Activated gamma-delta T cell treated with Interleukin-2 at 50 U/mL for 16 hours (primary cell): Measurements from ENCODE around the gene PRXL2C.
"Not testable (repeated sequence)": the region's sequence is repeated elsewhere in the genome, so short reads cannot be mapped to it uniquely, and the experiment has no call there.

Experiments
- DNase-seq: peaks from one replicate; pipeline ENCODE4 v3.0.0-alpha.2; 2020

Gene PRXL2C, protein sequence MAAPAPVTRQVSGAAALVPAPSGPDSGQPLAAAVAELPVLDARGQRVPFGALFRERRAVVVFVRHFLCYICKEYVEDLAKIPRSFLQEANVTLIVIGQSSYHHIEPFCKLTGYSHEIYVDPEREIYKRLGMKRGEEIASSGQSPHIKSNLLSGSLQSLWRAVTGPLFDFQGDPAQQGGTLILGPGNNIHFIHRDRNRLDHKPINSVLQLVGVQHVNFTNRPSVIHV

DNA sequence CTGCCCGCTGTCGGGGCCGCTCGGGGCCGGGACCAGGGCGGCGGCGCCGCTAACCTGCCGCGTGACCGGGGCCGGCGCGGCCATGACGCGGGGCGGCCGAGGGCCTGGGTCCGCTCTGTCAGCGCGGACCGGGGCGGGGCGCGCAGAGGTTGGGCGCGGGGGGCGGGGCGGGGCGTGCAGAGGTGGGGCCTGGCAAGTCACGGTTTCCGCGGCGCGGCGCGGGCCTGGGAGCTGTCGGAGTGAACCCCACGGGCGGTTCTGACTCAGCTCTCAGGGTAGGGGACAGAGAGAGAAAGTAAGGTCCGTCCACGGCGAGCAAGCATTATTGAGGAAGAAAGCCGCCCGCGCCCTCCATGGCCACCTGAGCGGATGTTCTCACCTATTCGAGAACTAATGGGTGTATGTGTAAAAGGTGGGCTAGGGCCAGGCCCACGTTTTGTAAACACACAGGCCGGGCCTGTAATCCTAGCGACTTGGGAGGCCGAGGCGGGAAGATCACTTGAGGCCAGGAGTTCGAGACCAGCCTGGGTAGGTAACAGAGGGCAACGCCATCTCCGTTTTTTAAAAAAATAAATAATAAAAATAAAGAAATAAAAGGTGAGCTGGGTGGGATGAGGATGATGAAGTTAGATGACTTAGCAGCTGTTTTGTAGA, at the start of gene PRXL2C:
Gene PRXL2C, minus strand, starts transcription at position 120 of the 654 bp plus-strand sequence. Its CDS starts 36 bp downstream, at position 84.
- DNase-seq = peak; percentile 71

DNA sequence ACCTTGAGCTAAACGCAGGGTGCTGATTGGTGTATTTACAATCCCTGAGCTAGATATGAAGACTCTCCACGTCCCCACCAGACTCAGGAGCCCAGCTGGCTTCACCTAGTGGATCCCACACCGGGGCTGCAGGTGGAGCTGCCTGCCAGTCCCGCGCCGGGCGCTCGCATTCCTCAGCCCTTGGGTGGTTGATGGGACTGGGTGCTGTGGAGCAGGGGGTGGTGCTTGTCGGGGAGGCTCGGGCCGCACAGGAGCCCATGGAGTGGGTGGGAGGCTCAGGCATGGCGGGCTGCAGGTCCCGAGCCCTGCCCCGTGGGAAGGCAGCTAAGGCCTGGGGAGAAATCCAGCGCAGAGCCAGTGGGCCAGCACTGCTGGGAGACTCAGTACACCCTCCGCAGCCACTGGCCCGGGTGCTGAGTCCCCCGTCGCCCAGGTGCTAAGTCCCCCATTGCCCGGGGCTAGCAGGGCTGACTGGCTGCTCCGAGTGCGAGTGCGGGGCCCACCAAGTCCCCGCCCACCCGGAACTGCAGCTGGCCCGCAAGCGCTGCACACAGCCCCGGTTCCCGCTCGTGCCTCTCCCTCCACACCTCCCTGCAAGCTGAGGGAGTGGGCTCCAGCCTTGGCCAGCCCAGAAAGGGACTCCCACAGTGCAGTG, 45.7 kb upstream of the PRXL2C start:
- DNase-seq = not testable (repeated sequence)

DNA sequence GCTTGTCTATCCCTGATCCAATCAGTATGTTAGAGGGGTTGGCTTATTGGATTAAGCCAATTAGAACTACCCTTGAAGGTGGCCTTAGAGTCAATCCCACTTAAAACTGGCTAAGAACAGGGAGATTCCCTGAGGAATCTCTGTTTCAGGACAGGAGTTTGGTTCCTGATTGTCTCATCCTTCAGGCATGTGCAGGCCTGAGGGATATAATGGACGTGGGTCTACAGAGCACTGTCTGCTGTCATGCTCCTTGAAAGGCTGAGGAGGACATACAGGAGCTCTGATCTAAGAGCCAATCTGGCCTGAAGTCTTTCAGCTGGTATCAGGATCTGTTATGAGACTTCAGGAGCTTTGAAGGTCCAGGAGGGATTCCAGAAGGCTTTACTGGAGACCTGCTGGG, 36.2 kb upstream of the PRXL2C start:
- DNase-seq = no peak

DNA sequence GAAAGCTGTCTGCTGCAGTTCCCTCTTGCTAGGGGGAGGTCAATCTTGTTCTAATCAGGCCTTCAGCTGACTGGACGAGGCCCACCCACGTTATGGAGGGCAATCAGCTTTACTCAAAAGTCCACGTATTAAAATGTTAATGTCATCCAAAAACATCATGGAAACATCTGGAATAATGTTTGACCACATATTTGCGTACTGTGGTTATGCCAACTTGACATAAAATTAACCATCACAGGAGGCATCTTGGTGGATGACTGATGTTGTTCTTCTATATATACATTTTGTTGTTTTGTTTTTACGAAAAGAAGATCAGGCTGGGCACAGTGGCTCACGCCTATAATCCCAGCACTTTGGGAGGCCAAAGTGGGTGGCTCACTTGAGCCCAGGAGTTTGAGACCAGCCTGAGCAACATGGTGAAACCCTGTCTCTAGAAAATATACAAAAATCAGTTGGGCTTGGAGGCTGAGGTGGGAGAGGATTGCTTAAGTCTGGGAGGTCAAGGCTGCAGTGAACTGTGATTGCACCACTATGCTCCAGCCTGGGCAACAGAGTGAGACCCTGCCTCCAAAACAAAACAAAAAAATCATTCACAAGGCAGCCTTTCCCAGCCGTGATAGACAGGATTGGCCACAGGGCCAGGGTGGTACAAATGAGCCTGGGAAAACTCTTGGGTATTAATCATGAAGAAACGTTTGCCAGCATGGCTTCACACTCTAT, 33.8 kb upstream of the PRXL2C start:
- no peak for DNase-seq

DNA sequence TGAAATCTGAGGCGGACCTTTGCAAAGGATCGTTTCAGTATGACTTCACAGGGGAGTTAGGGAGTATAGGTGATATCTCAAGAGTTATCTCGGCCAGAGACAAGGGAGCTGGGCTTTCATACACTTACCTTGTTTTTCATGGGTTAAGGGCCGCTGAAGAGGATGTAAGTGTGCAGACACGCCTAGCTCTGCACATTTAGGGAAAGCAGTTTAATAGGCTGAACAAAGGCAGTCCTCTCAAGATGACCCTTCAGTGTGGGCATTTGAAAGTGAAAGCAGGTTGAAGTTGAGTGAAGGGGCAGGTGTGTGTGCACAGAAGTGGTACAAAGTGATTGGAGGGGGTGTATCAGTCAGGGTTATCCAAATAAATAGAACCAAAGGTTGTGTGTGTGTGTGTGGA, 33.1 kb upstream of the PRXL2C start:
- DNase-seq = no peak

DNA sequence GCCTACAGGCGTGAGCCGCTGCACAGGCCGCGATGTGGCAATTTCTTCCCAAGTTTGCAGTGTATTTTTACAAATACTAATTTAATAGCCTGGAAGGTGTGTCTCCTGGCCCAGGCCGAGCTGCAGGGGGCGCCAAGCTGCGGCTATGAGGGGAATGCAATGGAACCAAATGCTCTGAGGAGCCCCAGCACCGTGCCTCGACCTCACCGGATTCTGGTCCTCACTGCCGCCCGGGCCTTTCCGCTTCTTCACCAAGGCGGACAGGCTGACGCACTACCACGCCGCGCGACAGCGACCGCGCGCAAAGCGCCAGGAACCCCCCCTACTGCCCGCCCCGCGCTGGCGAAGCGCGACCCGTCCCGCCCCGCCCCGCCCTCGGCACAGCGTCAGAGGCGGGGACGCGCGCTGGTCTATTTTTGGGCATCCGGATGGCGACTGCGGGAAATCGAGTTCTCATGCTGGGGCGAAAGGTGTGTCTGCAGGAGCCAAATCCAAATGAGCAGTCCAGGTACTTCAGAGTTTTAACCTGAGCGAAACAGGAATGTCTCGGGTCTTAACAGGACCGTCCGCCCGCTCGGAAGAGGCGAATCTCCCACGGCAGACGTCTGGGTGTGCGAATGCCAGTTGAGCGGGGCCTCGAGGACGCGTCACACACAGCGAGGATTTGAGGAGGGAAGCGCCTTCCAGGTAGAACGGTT, 31.7 kb upstream of the PRXL2C start:
- peak; percentile 70 for DNase-seq

DNA sequence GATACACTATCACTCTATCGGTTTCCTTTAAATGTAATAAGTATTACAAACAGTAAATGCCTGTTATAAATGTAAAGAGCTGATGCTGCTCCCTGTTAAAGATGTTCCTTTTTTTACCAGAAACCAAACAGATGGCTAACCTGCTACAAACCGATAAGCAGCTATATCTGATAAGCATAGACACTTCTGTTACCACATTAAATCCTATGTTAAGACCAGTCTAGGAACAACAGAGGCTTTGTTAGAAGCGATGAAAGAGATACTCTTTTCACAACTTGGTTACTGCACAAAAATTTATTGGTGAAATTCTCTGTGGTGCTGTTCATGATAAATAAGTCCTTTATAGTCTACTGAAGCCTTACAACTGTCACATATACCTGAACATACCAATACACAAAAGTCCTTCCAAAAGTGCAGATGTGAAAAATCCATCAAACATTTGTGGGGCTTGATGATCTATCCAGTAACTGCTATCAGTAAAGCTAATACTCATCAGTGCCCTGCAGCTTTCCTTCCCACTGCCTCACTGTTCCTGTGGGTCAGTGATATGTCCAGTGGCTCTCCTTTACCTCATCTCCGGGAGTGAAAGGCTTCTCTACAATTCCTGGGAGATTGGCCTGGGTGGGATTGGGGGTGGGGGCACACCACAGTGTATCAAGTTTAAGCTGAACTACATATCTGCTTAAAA, 25.8 kb upstream of the PRXL2C start:
- no peak for DNase-seq

DNA sequence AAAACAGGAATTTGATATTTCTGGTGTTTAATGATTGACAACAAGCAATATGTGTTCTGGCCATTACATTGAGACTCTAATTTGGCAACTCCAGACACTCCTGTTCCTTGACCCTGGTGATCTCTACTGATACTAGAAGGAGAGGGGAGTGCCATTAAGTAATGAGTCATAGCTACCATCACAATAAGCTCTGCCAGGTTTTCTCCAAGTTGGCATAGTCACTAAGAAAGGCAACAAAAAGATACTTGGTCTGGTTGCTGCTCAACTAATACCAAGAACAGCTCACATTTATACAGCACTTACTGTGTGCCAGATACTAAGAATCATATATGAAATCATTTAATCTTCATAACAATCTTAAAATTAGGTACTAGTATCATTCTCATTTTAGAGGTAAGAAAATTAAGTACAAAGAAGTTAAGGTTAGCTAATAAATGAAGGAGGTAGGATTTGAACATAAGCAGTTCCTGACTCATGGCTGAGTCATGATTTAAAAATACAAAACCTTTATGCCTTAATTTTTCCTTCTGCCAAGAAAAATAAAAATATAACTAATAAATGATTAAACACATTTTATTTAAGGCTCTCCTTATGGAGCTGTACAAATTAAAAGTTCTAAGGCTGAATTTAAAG, 19.9 kb upstream of the PRXL2C start:
- DNase-seq = no peak

DNA sequence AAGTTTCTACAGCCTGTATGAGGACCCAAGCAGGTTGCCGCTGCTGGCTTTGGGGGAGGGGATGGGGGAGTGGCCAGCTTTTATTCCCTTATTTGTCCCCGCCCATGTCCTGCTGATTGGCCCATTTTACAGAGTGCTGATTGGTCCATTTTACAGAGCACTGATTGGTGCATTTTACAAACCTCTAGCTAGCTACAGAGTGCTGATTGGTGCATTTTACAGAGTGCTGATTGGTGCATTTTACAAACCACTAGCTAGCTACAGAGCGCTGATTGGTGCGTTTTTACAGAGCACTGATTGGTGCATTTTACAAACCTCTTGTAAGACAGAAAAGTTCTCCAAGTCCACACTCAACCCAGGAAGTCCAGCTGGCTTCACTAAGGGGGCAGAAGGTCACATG, 18.7 kb upstream of the PRXL2C start:
- not testable (repeated sequence) for DNase-seq

DNA sequence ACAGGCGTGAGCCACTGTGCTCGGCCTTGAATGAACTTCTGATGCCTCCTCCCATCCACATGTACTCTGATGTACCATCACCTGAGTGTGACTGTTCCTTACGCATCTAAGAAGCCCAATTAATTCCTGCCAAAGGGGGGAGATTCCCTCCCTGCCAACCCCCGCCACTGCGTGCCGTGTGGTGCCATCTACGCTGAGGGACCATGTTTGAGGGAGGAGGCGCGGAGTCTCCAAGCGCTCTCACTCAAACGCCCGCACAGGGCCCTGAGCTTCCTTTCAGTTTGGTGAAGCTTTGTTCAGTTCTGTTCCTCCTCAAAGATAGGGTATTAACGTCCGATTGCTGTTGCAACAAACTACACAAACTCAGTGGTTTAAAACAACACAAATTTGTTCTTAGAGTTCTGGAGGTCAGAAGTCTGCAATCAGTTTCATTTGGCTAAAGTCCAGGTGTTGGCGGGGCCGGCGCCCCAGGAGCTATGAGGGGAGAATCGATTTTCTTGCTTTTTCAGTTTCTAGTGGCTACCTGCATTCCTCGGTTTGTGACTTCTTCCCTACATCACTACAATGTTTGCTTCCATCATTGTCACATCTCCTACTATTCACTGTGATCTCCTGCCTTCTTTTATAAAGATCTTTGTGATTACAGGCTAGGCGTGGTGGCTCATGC, 13.9 kb upstream of the PRXL2C start:
- DNase-seq = no peak

DNA sequence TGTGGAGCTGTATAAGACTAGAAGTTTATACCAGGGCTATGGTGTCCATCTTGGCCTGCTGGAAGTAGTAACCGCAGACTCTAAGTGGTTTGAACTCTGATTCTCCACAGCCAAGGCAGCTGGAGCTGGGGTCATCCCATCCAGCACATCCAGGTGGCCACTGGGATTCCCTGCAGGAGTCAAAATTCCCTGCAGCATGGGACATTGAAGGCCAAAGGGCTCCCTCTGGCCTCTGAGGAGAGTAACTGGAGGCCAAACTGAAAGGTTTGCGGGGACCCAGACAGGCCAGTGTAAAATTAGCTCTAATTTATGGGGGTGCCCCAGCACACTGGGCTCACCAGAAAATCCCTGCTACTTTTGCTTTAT, 12.2 kb upstream of the PRXL2C start:
- DNase-seq = no peak

DNA sequence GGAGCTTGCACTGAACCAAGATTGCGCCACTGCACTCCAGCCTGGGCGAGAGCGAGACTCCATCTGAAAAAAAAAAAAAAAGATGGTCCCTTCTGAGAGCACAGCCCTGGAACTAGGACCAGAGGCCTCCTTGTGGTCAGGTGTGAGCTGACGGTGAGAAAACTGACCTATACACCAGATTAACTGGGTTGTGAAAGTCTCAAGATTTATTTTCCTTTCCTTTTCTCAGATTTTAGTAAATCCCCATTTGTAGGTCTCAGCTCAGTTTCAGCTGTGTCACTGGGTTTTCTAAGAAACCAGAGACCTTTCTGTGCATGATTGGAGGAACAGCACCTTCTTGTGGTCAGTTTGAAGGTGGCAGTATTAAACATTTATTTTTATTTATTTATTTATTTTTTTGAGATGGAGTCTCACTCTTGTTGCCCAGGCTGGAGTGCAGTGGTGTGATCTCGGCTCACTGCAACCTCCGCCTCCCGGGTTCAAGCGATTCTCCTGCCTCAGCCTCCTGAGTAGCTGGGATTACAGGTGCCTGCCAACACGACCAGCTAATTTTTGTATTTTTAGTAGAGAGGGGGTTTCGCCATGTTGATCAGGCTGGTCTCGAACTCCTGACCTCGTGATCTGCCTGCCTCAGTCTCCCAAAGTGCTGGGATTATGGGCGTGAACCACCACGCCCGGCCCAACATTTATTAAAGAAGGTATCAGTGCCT, 11.7 kb upstream of the PRXL2C start:
- not testable (repeated sequence) for DNase-seq

DNA sequence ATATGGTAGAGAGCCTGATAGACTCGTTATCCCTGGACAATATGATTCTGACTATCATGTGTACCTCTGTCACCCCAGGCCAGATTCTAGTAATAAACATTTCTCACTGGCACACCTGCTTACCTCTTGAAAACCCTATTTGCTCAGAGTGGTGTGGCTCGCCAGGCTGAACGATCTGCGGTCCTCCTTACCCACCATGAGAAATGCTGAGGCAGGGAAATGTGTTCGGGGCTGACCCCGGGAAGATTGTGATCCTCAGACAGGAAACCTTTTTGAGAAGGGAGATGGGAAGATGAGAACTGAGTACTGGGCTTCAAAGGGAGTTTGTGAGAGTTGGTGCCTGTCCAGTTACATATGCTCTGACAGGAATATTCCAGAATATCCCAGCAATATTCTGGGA, 10.7 kb upstream of the PRXL2C start:
- no peak for DNase-seq

DNA sequence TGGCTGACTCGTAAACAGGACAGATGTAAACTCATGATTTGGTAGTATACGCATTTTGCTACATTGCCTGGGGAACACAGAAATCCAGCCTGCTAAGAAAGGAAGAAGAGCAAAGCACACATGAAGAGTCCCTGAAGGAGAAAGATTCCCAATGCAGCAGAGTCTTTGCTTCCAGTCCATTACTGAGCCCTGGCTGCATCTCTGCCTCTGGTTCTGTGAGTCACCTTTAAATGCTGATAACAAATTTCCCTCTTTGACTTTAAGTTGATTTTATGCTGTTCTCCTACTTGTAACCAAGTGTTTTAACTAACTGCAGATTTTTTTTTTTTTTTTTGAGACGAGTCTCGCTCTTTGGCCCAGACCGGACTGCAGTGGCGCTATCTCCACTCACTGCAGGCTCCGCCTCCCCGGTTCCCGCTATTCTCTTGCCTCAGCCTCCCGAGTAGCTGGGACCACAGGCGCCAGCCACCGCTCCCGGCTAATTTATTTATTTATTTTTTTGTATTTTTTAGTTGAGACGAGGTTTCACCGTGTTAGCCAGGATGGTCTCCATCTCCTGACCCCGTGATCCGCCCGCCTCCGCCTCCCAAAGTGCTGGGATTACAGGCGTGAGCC, 8.5 kb upstream of the PRXL2C start:
- no peak for DNase-seq

DNA sequence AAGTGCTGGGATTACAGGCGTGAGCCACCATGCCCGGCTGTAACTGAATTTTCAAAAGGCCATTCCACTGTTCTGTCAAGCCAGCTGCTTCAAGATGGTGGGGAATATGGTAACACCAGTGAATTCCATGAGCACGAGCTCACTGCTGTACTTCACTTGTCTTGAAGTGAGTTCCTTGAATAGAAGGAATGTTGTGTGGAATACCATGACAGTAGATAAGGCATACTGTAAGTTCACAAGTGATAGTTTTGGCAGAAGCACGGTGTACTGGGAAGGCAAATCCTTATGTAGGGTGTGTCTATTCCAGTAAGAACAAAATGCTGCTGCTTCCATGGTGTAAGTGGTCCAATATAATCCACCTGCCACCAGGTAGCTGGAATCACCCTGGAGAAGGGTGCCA, 6.6 kb upstream of the PRXL2C start:
- no peak for DNase-seq

DNA sequence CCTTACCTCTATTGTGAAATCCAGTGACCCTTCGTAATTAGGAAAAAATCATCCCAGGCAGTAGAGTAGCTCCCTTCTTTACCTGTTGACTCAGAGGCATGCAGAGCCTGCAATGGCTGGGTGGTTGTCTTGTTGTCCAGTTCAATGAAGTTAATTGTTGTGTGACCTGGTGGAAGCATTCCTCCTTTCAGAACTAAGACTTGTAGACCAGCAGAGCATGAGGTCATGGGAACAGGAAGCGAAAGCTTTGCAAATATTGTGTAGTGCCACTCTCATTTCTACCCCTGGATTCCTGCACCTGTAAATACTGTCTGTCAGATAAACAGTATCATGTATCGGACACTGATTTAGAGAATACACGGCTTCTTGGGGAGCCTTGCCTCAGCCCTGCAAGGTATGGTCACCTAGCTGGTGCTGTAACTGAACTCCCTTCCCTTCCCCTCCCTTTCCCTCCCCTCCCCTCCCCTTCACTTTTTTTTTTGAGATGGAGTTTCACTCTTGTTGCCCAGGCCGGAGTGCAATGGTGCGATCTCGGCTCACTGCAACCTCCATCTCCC, 5.7 kb upstream of the PRXL2C start:
- DNase-seq = no peak

DNA sequence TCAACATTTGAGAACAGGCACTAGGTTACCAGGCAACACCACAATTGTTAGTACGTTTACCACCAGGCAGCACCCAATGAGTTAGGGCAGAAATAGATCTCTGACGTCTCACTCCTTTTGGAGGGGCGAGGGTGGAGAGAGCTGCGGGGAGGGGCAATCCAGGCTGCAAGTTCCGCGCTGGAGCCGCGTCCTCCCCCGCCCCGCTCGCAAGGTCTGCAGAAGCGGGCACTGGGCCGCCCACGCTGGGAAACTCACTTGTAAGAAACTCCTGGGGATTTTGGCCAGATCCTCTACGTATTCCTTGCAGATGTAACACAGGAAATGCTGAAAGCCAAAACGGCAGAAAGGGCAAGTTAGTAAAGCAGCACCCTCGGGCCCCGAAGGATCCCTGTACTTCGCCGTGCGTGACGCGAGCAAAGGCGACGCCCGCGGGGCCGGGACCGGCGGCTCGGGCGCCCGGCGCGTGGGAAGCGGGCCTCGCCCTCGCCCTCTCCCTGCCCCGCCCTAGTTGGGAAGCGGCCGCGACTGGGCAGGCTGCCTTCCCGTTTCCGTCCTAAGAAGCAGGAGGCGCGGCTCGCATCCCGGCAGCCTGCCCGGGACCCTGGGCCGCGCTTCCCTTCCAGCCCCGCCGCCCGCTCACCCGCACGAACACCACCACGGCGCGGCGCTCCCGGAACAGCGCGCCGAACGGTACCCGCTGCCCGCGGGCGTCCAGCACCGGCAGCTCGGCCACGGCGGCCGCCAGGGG, 493 bp downstream of the PRXL2C start:
- DNase-seq = peak; percentile 64

DNA sequence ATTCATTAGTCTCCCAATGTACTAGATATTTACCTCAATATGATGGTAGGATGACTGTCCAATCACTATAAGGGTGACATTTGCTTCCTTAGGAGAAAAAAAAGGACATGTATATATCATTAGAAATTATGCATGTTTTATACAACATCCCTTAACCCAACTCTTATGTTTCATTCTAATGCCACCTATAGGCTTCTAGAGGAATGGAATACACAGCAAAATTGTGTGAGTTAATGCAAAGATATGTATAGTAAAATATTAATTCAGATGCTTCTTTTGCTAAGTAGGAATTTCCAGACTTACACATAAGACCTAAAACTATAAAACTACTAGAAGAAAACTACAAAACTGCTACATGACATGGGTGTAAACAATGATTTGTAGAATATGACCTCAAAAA, 3.5 kb downstream of the PRXL2C start:
- DNase-seq = no peak
